ENCODE data around the gene MACROD2.
A peak's percentile ranks its signal among the peaks of the same experiment; 100 is the strongest.

Gene MACROD2

GRCh38 chr20:14711652-14712051, 716.3 kb downstream of the MACROD2 start:
- in situ Hi-C loops (cut with HindIII; ENCODE audit: low sequenced_read_pairs) = no loop called here
- no peak overlapping the region for H3K4me3 ChIP-seq (ENCODE audit: low read depth, low read length)
- TF ChIP-seq, protein P1, sequence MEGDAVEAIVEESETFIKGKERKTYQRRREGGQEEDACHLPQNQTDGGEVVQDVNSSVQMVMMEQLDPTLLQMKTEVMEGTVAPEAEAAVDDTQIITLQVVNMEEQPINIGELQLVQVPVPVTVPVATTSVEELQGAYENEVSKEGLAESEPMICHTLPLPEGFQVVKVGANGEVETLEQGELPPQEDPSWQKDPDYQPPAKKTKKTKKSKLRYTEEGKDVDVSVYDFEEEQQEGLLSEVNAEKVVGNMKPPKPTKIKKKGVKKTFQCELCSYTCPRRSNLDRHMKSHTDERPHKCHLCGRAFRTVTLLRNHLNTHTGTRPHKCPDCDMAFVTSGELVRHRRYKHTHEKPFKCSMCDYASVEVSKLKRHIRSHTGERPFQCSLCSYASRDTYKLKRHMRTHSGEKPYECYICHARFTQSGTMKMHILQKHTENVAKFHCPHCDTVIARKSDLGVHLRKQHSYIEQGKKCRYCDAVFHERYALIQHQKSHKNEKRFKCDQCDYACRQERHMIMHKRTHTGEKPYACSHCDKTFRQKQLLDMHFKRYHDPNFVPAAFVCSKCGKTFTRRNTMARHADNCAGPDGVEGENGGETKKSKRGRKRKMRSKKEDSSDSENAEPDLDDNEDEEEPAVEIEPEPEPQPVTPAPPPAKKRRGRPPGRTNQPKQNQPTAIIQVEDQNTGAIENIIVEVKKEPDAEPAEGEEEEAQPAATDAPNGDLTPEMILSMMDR (IDR thresholded peaks at IDR 0.05; ENCODE audit: low read depth, low read length, missing control alignments) = no peak
- no peak for DNase-seq (ENCODE audit: low read depth)

GRCh38 chr20:14712302-14712739, 717.0 kb downstream of the MACROD2 start:
- peak; percentile 13 for DNase-seq (ENCODE audit: low read depth)
- in situ Hi-C loops (cut with HindIII; ENCODE audit: low sequenced_read_pairs) = no loop called here
- H3K4me3 ChIP-seq (ENCODE audit: low read depth, low read length) = no peak overlapping the region
- TF ChIP-seq, protein P1 (IDR thresholded peaks at IDR 0.05; ENCODE audit: low read depth, low read length, missing control alignments) = no peak

DNA sequence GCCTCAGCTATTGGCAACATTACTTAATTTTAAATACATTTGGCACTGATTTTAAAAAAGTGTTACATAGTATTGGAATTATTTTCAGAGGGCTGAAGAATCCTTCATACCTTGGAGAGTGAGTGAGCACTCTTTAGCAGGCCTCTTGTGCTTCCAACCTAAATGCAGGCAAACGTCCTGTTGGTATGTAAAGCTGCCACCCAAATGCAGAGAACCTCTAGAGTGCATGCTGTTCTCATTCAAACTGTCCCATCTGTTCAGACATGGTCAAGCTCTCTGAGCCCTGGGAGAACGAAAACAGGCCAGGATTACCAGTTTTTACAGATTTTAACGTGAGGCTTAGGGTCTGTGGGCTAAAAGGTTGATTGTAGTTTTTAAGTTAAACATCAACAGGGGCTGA, 720.1 kb downstream of the MACROD2 start:
- no peak overlapping the region for H3K4me3 ChIP-seq (ENCODE audit: low read depth, low read length)
- DNase-seq (ENCODE audit: low read depth) = no peak
- in situ Hi-C loops (cut with HindIII; ENCODE audit: low sequenced_read_pairs) = no loop called here
- TF ChIP-seq, protein P1 (IDR thresholded peaks at IDR 0.05; ENCODE audit: low read depth, low read length, missing control alignments) = no peak

DNA sequence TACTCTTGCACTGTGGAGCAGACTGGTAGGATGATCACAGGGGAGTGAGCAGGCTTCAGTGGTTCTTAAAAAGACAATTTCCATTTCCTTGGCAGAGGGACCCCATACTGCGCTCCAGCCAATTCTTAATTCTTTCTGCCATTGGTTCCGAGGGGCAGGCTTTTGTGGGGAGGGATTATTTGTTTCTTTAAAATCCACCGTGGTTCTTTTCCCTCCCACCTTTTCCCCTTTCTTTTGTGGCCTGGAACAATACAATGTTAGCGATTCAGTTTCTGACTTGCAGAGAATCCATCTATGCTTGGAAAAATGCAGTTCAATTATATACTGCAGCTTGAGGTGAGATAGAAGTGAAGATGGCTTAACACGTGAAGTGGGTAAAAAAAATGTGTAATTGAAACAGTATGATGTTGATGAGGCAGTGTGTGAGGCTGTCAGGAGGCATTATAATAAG, 721.1 kb downstream of the MACROD2 start:
- in situ Hi-C loops (cut with HindIII; ENCODE audit: low sequenced_read_pairs) = no loop called here
- no peak for DNase-seq (ENCODE audit: low read depth)
- H3K4me3 ChIP-seq (ENCODE audit: low read depth, low read length) = no peak overlapping the region
- TF ChIP-seq, protein P1 (IDR thresholded peaks at IDR 0.05; ENCODE audit: low read depth, low read length, missing control alignments) = no peak

DNA sequence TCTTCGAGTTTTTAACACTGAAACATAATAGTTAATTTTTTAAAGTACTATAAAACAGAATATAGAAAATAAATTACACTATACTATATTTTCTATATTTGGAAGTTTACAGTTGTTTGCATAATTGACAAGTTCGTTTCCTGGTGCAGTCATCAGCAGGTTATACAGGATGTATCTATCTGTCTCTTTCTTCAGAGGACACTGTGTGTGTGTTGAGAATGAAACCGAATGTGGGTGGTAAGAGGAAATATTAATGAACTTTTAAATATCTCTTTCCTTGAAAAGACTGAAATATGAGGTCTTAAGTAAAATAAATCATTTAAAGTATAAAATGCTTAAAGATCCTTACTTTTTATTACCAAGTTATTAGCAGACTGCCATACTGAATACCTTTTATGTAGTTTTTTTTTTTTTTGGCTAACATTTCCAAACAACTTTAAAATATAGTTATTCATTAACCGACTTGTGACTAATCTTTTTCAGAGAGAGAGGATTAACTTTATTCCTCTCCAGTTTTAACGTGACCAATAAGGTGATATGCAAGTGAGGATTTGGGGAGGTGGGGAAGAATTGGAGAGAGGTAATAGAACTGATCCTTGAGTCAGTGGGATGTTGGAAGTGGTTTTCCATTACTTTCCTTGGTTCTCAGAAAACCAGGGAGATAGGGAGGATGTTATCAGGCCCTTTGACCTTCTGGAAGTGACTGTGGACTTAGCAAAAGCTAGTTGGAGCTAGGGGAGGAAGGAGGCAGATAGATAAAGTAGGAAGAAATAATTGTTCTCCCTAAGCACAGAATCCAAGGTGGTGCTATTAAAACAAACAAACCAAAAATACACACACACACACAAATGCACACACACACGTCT, 722.1 kb downstream of the MACROD2 start:
- TF ChIP-seq, protein P1 (IDR thresholded peaks at IDR 0.05; ENCODE audit: low read depth, low read length, missing control alignments) = no peak
- DNase-seq (ENCODE audit: low read depth) = no peak
- in situ Hi-C loops (cut with HindIII; ENCODE audit: low sequenced_read_pairs) = no loop called here
- no peak overlapping the region for H3K4me3 ChIP-seq (ENCODE audit: low read depth, low read length)

- DNase-seq (ENCODE audit: low read depth) = no peak
- H3K4me3 ChIP-seq (ENCODE audit: low read depth, low read length) = no peak overlapping the region
- TF ChIP-seq, protein P1 (IDR thresholded peaks at IDR 0.05; ENCODE audit: low read depth, low read length, missing control alignments) = no peak
- in situ Hi-C loops (cut with HindIII; ENCODE audit: low sequenced_read_pairs) = no loop called here
Measured at GRCh38 chr20:14720251-14720650, 724.9 kb downstream of the MACROD2 start.

Measured in astrocyte of the cerebellum (primary cell).